Panc1 (cell line): ENCODE data around the gene PSMB7. TPM values are rescaled to one million over a fixed set of nuclear protein-coding genes. Genes with fewer than 3 reads are reported as not detected.

Experiments used
- ATAC-seq: fragments of 200-7000 bp; cut with Tn5 transposase; 2 replicates; pipeline ENCODE4 v1.9.1; 2020; ENCODE audit warnings: mild to moderate bottlenecking, moderate library complexity
- BruUV-seq: library from RNA; stranded (reverse); fragments of 400-500 nt; replicated peaks from 2 replicates; lab custom pipeline; 2021; lab: Mats Ljungman, UMichigan
- CTCF ChIA-PET: fragments of 300-600 bp; sonication (Branson Sonifier 250); formaldehyde crosslinking; loops from one replicate; lab custom pipeline; 2022; ENCODE audit warnings: antibody characterized with exemption; lab: Charles Lee
- POLR2A ChIA-PET: fragments of 300-600 bp; sonication (Branson Sonifier 250); formaldehyde crosslinking; loops from one replicate; lab custom pipeline; 2022; ENCODE audit warnings: antibody characterized with exemption; lab: Charles Lee
- DNase-seq: peaks from one replicate; pipeline ENCODE4 v3.0.0-alpha.2; 2010; ENCODE audit warnings: low read depth, low spot score
- H3K27ac ChIP-seq: 2 replicates; pipeline ENCODE4 v1.5.1; 2011; ENCODE audit warnings: mild to moderate bottlenecking, low read length, inconsistent platforms
- H3K27me3 ChIP-seq: fragments of 200-500 bp; sonication (Bioruptor generic); 2 replicates; pipeline ENCODE4 v1.6.0; 2014; ENCODE audit warnings: low read length, inconsistent platforms; ENCODE audit not compliant: control insufficient read depth, insufficient read depth
- H3K36me3 ChIP-seq: fragments of 200-500 bp; sonication (Bioruptor generic); 2 replicates; pipeline ENCODE4 v1.5.1; 2014; ENCODE audit warnings: inconsistent platforms, mild to moderate bottlenecking, low read length, moderate library complexity; ENCODE audit not compliant: control insufficient read depth, insufficient read depth
- H3K4me1 ChIP-seq: 2 replicates; pipeline ENCODE4 v1.5.1; 2011; ENCODE audit warnings: inconsistent platforms, mild to moderate bottlenecking, low read length, moderate library complexity; ENCODE audit not compliant: control insufficient read depth, insufficient read depth
- H3K4me3 ChIP-seq, 2 experiments: 2 replicates each; pipeline ENCODE4 v1.5.1; 2011 to 2012; ENCODE audit warnings: low read depth in 2 of 2, low read length in 2 of 2, mild to moderate bottlenecking in 2 of 2, inconsistent platforms in 1 of 2, moderate library complexity in 1 of 2
- H3K9me3 ChIP-seq: fragments of 200-500 bp; sonication (Bioruptor generic); 2 replicates; pipeline ENCODE4 v1.5.1; 2014; ENCODE audit warnings: low read depth, mild to moderate bottlenecking, inconsistent platforms, low read length, moderate library complexity; ENCODE audit not compliant: control insufficient read depth, insufficient read depth
- CTCF ChIP-seq: fragments of 450-650 bp; IDR thresholded peaks from 2 replicates; pipeline ENCODE4 v1.5.1; 2017; ENCODE audit warnings: mild to moderate bottlenecking
- POLR2AphosphoS5 ChIP-seq: IDR thresholded peaks from 2 replicates; pipeline ENCODE4 v1.6.1; 2012; ENCODE audit warnings: mild to moderate bottlenecking, low read depth, low read length, moderate library complexity
- REST ChIP-seq, 2 experiments: IDR thresholded peaks; 2 replicates each; pipeline ENCODE4 v1.6.1; 2011 to 2012; ENCODE audit warnings: low read depth in 2 of 2, control low read depth in 1 of 2, low read length in 1 of 2, mild to moderate bottlenecking in 1 of 2, moderate library complexity in 1 of 2; ENCODE audit not compliant: insufficient read depth in 1 of 2
- SIN3A ChIP-seq: IDR thresholded peaks from 2 replicates; pipeline ENCODE4 v1.6.1; 2012; ENCODE audit warnings: low read depth, mild to moderate bottlenecking, low read length, moderate library complexity, borderline replicate concordance; ENCODE audit not compliant: insufficient read depth
- TCF7L2 ChIP-seq: IDR thresholded peaks from 2 replicates; pipeline ENCODE4 v1.6.1; 2011; ENCODE audit warnings: mild to moderate bottlenecking, low read depth, low read length, inconsistent platforms
- in situ Hi-C: cut with HindIII; loops from 2 replicates; pipeline ENCODE4 v1.10.0; 2016; ENCODE audit warnings: low sequenced_read_pairs, low pct_unique_long_range_greater_than_20kb
- intact Hi-C: fragments of 100-400 bp; cut with micrococcal nuclease; formaldehyde crosslinking; loops from one replicate; pipeline ENCODE4 v1.10.0; 2022; ENCODE audit not compliant: unreplicated experiment
- total RNA-seq: library from RNA; stranded (reverse); gene quantifications from one replicate; pipeline ENCODE4 v1.2.1, GENCODE V29; 2021; ENCODE audit not compliant: unreplicated experiment

Gene PSMB7
- total RNA-seq, 1 experiment from 2014 or later: 167 TPM

GRCh38 chr9:124399968-124400940 lies 15.0 kb downstream of the PSMB7 start:
- ATAC-seq (0 out of 2 replicates have a peak, but pooled peaks have one; percentile 15), DNase-seq (no peak)
- no peak for TF ChIP-seq SIN3A
- BruUV-seq: no TSS peak
- ChIA-PET POLR2A (interaction anchor here (0.6 kb wide), 1 partner anchor 14 kb away, joined by 9 read pairs; no protein-coding TSS in a partner anchor), CTCF (interaction anchor here (0.5 to 0.6 kb wide), 2 partner anchors 47 to 330 kb away, joined by 6 to 9 read pairs; no protein-coding TSS in a partner anchor)
- in situ Hi-C loops: no loop called here
- Histone ChIP-seq H3K27ac (peak overlapping the region; percentile 70; the same call in 1 of the 2 replicates), H3K9me3 (no peaks in the 10 kb centered on the region), H3K27me3 (no peaks in the 10 kb centered on the region), H3K4me3 (no peak overlapping the region), H3K4me1 (peaks cover 50% of the 10 kb centered on the region), H3K36me3 (peaks cover 17% of the 10 kb centered on the region)
- intact Hi-C loops: no loop called here

- Histone ChIP-seq H3K9me3 (no peaks in the 10 kb centered on the region), H3K27me3 (no peaks in the 10 kb centered on the region), H3K4me3 (0 out of 4 replicates have a peak overlapping the region, but pooled peaks of 1 of the 2 experiments have one; percentile 4), H3K27ac (peak overlapping the region; percentile 70), H3K36me3 (peaks cover 15% of the 10 kb centered on the region), H3K4me1 (peaks cover 58% of the 10 kb centered on the region)
- BruUV-seq: no TSS peak
- ChIA-PET CTCF (interaction anchor here (0.5 kb wide), 2 partner anchors 156 to 330 kb away, joined by 5 to 9 read pairs; no protein-coding TSS in a partner anchor), POLR2A (interaction anchor here (0.6 kb wide), 1 partner anchor 15 kb away, joined by 9 read pairs; no protein-coding TSS in a partner anchor)
- peak; percentile 55 for ATAC-seq
- intact Hi-C loops (no loop called here), in situ Hi-C loops (no loop called here)
- DNase-seq: no peak
- TF ChIP-seq CTCF (no peak), SIN3A (no peak), POLR2AphosphoS5 (no peak)
Observed at GRCh38 chr9:124399323-124399967, 15.8 kb downstream of the PSMB7 start.

- ChIA-PET POLR2A (no interaction called here), CTCF (interaction anchor here (0.5 kb wide), 1 partner anchor 519 kb away, joined by 8 read pairs; no protein-coding TSS in a partner anchor)
- ATAC-seq (no peak), DNase-seq (no peak)
- TF ChIP-seq TCF7L2 (no peak), REST (IDR thresholded peaks at IDR 0.05; ENCODE audit: insufficient read depth in 1 of 2, low read depth in 2 of 2, low read length in 1 of 2) (no peak), SIN3A (no peak), POLR2AphosphoS5 (no peak), CTCF (no peak)
- H3K27me3 ChIP-seq: no peaks in the 10 kb centered on the region
- H3K9me3 ChIP-seq: no peaks in the 10 kb centered on the region
- BruUV-seq: no TSS peak
- peaks cover 12% of the 10 kb centered on the region for H3K36me3 ChIP-seq
- peaks cover 69% of the 10 kb centered on the region for H3K4me1 ChIP-seq
- H3K4me3 ChIP-seq: no peak overlapping the region
- intact Hi-C loops: no loop called here
- peak overlapping the region; percentile 70 for H3K27ac ChIP-seq
- in situ Hi-C loops: no loop called here
Observed at GRCh38 chr9:124398191-124398935, 16.9 kb downstream of the PSMB7 start.
